ENCODE data around the gene FSTL4.

FSTL4 gene

GRCh38 chr5:133333326-133334150 lies 278.8 kb downstream of the FSTL4 start:
- no peak for DNase-seq

DNA sequence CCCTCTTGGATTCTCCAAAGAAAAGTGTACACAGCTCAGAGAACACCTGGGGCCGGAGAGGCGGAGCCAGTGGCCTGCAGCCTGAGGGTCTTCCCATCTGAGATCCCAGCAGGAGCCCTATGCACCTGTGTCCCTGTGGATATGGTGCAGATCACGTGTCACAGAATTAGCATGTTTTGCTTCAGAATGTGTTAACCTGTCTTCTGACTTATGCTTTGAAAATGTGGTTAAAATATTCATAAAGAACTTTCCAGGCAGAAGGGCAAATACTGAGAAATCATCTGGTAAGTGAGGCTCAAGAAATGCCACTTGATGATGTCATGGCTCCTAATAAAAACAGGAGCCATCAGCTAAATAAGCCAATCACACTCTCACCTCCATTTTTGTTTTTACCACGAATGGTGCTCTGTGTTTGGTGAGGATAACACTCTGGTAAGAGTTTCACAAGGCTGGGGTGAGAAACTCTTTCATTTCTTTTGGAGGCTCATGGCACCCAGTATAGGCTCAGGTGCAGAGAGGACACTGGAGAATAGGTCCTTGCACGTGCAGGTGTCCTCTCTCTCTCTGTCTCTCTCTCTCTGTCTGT lies 279.8 kb downstream of the FSTL4 start:
- no peak for DNase-seq

DNA sequence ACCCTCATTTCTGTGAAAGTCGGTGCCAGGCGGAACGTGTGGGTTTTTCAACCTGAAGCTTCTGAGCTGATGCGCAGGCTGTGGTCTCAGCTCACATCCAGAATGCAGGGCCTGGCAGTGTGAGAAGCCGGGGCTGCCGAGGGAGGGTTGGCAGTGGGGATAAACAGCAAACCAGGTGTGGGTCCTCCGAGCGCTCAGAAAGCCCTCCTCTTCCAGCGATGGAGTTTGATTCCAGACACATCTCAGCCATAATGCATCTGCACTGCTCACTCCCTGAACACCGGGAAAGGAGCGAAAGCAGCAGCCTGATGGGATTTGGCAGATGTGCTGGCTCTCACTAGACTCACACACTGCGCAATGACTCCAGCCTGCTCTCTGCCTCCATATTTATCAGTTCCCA lies 280.4 kb downstream of the FSTL4 start:
- DNase-seq, result no peak

DNA sequence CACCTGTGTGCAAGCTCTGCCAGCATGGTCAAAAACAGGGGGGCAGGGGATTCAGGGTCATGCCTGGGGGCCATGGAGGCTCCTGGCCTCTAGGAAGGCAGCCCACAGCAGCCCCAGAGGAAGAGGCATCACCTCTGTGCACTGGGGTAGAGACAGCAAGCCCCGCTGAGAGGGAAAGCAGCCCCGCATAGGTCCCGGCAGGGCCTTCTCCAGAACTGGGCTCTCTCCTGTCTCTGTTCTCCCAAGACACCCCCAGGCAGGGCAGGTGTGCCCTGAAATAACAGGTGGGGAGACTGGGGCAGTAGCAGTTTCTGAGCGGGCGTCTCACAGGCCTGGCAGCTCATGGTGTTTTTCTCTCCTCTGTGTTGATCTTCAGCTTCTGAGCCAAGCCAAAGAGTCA lies 281.4 kb downstream of the FSTL4 start:
- no peak for DNase-seq

- DNase-seq, result no peak
Observed at GRCh38 chr5:133328800-133329199, 283.5 kb downstream of the FSTL4 start.

DNA sequence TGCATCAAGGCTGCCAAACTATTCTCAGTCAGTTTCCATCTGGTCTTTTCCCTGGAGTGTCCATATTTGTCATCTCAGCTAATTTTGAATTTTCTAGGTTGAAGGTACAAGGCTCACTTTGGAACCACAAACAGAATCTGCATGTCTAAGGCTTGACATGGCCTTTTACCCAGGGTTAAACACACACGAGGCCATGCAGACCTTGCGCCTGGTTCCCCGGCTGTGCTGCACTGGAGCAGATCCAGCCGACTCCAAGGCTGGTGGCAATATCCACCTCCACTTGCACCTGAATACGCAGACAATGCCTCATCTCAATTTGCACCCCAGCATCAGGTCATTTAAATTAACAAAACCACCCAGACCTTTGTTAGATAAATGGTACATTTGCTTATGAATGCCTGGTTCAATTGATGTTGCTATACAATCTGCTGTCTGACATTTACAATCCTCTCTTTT lies 284.4 kb downstream of the FSTL4 start:
- DNase-seq, result no peak

DNA sequence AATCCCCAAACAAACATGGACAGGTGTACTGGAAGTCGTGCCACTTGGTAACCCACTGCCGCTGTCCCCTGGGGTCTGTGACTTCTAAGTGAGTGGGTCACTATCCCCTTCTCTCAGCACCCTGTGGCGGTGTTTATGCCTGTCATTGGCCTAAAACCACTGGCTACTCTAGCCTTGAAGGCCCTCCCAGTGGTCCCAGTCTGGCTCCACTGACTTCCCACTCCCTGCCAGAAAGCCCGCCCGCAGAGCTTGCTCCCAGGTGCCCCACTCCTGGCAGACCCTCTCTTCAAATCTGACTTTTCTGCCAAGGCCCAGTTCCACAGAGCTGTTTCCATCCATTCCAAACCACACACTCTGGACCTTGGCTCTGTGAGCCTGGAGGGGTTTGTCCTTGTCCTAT lies 286.0 kb downstream of the FSTL4 start:
- no peak for DNase-seq

GRCh38 chr5:133325864-133326263 lies 286.5 kb downstream of the FSTL4 start:
- no peak for DNase-seq

DNA sequence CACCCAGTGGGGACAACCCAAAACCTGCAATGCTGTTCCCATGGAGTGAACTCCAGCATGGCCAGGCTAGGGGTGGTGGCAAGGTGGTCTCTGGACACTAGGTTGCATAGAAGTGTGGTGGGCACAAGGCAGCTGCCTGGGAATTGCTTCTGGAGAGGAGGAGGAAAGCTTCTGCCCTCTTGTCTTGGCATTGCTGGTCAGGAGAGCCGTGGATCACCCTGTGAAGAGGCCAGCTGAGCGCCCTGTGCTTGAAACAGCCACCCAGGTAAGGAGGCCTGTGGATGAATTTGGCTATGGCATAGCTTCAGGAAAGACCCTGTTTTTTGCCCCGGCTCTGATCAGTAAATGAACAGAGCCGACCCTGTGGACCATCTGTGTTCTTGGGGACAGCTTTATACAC lies 287.4 kb downstream of the FSTL4 start:
- DNase-seq, result no peak

GRCh38 chr5:133323494-133324457 lies 288.6 kb downstream of the FSTL4 start:
- no peak for DNase-seq

DNA sequence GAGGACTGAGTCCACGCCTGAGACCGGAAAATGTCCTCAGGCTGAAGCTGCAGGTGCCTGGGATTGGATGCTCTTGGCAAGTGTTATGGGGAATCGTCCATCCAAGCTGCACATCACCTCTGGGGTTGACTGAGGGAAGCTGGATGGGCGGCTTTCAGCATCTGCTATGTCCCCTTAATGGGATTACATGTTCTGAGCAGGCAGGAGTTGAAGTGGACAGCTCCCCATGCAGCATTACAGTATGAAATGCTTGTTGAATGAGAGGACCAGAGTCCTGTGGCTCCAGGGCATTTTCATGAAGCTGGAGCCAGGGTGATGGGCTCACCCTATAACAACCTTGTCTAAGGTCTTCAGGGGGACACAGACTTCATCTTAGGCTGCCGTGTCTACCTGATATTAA lies 289.6 kb downstream of the FSTL4 start:
- DNase-seq, result no peak

- no peak for DNase-seq
Observed at GRCh38 chr5:133321833-133322420, 290.4 kb downstream of the FSTL4 start.

- DNase-seq, result no peak
Observed at GRCh38 chr5:133321286-133321832, 291.0 kb downstream of the FSTL4 start.

DNA sequence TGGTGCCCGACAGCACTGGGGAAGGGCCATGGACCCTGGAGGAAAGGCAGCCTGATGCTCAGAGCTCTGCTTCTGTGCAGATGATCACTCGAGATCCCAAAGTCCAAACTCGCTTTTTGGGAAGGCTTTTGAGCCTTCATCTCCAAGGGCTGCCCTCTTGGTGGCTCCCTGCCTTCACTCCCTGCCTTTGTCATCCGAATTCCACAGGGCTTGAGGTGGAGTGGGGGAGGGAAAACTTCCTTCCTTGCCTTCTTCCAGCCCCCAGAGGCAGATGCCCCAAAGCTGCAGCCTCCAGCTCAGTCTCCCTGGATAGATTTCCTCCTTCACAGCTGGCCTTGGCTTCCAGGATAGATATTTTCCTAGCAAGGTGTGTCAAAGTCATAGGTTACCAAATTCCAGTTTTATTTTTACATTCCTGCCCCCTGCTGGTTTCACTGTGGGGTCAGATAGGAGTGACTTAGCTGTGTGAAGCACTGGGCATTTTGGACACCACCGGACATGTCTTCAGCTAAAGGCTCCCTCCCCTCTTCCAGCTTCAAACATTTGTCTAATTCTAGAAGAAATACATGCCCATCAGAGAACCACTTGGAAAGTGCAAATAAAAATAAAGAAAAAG lies 292.3 kb downstream of the FSTL4 start:
- no peak for DNase-seq

DNA sequence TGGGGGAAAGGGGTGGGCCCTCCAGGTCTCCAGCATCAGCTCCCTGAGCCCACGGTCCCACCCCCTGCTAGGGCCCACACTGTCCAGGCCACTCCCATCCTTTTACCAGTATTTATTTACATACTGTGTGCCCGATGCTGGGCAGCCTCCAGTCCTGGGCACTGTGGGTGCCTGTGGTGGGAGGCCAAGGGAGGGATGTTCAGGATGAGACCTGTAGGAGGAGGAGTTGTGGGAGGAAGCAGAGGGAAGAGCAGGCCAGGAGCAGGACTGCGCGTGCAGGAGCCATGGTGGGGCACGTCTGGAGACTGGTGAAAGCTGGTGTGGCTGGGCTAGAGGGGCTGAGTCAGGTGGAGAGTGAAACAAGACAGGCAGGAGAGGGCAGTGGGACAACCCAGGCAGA lies 293.1 kb downstream of the FSTL4 start:
- no peak for DNase-seq

GRCh38 chr5:133317558-133317957 lies 294.8 kb downstream of the FSTL4 start:
- peak; percentile 9 for DNase-seq

DNA sequence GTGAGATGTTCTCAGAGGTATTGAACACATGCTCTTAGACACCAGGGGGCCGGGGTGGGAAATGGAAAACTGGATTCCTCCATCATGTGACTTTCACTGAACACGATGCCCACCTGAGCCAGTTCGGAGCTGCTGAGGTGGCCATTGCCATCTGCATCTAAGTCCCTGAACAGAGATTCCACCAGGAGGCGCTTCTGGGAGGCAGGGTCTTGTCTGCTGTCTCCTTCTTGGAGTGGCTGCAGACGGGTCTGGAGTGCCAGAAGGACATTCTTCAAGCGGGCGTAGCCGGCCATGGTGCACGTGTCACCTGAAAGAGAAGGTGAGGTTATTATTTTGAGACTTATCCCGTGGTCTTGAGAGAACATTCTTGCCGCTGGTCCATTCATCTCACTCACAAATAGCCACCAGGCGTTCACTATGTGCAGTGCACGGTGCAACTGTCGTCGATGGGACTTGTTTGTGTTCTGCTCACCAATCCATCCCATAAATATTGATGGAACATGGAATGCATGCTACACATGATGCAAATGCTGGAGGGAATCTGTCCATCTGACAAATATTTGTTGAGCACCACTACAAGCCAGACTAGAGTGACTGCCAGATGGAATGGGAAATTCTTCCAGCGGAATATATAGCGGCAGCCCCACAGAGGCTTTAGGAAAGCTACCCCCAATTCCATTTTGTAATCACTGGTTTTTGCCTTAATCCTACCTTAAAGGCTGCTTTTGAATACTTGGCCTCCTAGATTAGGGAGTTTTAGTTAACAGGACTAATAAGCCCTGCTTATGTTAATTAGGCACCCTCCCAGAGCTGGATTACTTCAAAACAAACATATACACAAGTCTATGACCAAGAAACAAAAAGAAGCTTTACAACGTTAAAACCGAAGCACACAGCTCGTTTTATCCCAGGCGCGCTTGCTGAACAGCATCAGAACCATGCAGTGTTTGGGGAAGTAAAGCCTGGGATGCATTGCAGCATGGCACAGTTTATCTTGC lies 295.7 kb downstream of the FSTL4 start:
- DNase-seq, result no peak

DNA sequence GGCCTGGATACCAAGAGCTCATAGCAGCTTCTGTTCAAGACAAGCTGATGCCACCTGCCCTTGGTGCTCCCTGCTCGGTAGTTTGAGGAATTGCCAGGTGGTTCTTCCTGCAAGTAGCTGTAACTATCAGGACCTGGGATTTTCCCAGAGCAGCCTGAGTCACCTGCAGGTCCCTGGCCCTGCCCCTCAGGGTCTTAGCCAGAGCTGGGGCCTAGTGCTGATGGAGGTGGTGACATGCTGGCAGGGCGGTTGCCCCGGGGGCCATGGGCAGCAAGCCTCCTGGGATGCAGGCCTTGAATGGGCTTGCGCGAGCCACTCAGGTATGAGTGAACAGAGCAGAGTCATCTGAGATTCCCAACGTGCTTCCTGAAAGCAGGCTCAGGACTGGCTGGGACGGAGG lies 298.3 kb downstream of the FSTL4 start:
- DNase-seq, result no peak

- DNase-seq, result no peak
Observed at GRCh38 chr5:133311176-133311575, 301.2 kb downstream of the FSTL4 start.

- DNase-seq, result no peak
Observed at GRCh38 chr5:133309984-133310621, 302.2 kb downstream of the FSTL4 start.

Measured in OCI-M1 (cell line).